GM12878 (cell line): ENCODE measurements around the gene PITPNM3. TPM values are rescaled to one million over a fixed set of nuclear protein-coding genes. Genes with fewer than 3 reads are reported as not detected.
A peak's percentile ranks its signal among the peaks of the same experiment; 100 is the strongest.

ENCODE experiments used
- BHLHE40 ChIP-seq, 2 experiments: fragments of 450-650 bp in 1 of 2; IDR thresholded peaks; 2 replicates each; pipeline ENCODE4 v1.6.1; 2011 to 2017; ENCODE audit warnings: low read depth in 2 of 2, borderline replicate concordance in 1 of 2, improper control_type of control experiment in 1 of 2, low read length in 1 of 2, mild to moderate bottlenecking in 1 of 2
- CHD2 ChIP-seq: IDR thresholded peaks from 2 replicates; pipeline ENCODE4 v1.6.1; 2011; ENCODE audit warnings: low read depth, low read length, improper control_type of control experiment, borderline replicate concordance
- EED ChIP-seq: sonication (generic); IDR thresholded peaks from 2 replicates; pipeline ENCODE4 v1.6.1; 2016; ENCODE audit warnings: antibody characterized with exemption, low read depth
- ESRRA ChIP-seq: IDR thresholded peaks from 2 replicates; pipeline ENCODE4 v1.6.1; 2012; ENCODE audit warnings: mild to moderate bottlenecking, low read length, improper control_type of control experiment
- HCFC1 ChIP-seq: fragments of 150-350 bp; IDR thresholded peaks from 2 replicates; pipeline ENCODE4 v1.6.1; 2014; ENCODE audit warnings: low read length
- HDAC6 ChIP-seq: fragments of 200-600 bp; sonication (generic); IDR thresholded peaks from one replicate; pipeline ENCODE4 v1.8.0; 2017; ENCODE audit warnings: antibody characterized with exemption; ENCODE audit not compliant: unreplicated experiment
- IKZF2 ChIP-seq, 2 experiments: fragments of 450-650 bp; IDR thresholded peaks; 2 replicates each; pipeline ENCODE4 v1.6.1; 2017; ENCODE audit warnings: mild to moderate bottlenecking in 2 of 2, moderate library complexity in 2 of 2
- JUND ChIP-seq: IDR thresholded peaks from 2 replicates; pipeline ENCODE4 v1.6.1; 2012; ENCODE audit warnings: low read depth, mild to moderate bottlenecking, low read length, improper control_type of control experiment, moderate library complexity
- MTA2 ChIP-seq: fragments of 450-650 bp; IDR thresholded peaks from 2 replicates; pipeline ENCODE4 v1.6.1; 2016; ENCODE audit warnings: low read depth, mild to moderate bottlenecking, moderate library complexity
- POU2F2 ChIP-seq: IDR thresholded peaks from 3 replicates; pipeline ENCODE4 v1.6.1; 2011; ENCODE audit warnings: low read depth, mild to moderate bottlenecking, low read length, borderline replicate concordance
- RB1 ChIP-seq: fragments of 450-650 bp; formaldehyde crosslinking; IDR thresholded peaks from 2 replicates; pipeline ENCODE4 v1.6.1; 2017; ENCODE audit warnings: mild to moderate bottlenecking, borderline replicate concordance
- RBBP5 ChIP-seq: fragments of 200-600 bp; sonication (generic); conservative IDR thresholded peaks from 2 replicates; pipeline ENCODE4 v1.6.1; 2016
- RFX5 ChIP-seq: IDR thresholded peaks from 2 replicates; pipeline ENCODE4 v1.6.1; 2011; ENCODE audit warnings: low read depth, low read length, improper control_type of control experiment
- SRF ChIP-seq, 2 experiments: IDR thresholded peaks; 2 replicates each; pipeline ENCODE4 v1.6.1; 2011; ENCODE audit warnings: low read depth in 2 of 2, low read length in 2 of 2, mild to moderate bottlenecking in 1 of 2, moderate library complexity in 1 of 2
- STAT1 ChIP-seq: fragments of 450-650 bp; conservative IDR thresholded peaks from 2 replicates; pipeline ENCODE4 v1.6.1; 2014; ENCODE audit warnings: antibody characterized with exemption, mild to moderate bottlenecking
- ZBED1 ChIP-seq: IDR thresholded peaks from 2 replicates; pipeline ENCODE4 v1.6.1; 2016; ENCODE audit warnings: borderline replicate concordance
- polyA plus RNA-seq, 11 experiments: library from polyadenylated mRNA; depleted of rRNA in 4 of 11; unstranded in 6 of 11; stranded (reverse) in 5 of 11; fragments of >200 nt; fragmentation: Nextera tagmentation in 4 of 11; fragmentation: Illumina TruSeq in 1 of 11; extraction: Ambion mirVana in 4 of 11; extraction: Trizol in 1 of 11; gene quantifications; 1 replicate in 1 of 11; 2 replicates in 10 of 11; pipeline versions ENCODE4 v1.2.1 to v1.2.3, GENCODE V29; 2011 to 2016; ENCODE audit warnings: inconsistent platforms in 2 of 11, missing spikeins in 2 of 11, low read depth in 1 of 11
- total RNA-seq, 4 experiments: library from RNA; depleted of rRNA in 3 of 4; stranded (reverse); fragments of >200 nt in 3 of 4; fragmentation: Illumina TruSeq in 1 of 4; extraction: Trizol in 1 of 4; gene quantifications; 2 replicates each; pipeline versions ENCODE4 v1.2.1 to v1.2.3, GENCODE V29; 2013 to 2021
- TF ChIP-seq, protein P1 (sequence below): fragments of 450-650 bp; IDR thresholded peaks from 2 replicates; pipeline ENCODE4 v1.6.1; 2018; ENCODE audit warnings: borderline replicate concordance, mild to moderate bottlenecking; ENCODE audit not compliant: partially characterized antibody
- TF ChIP-seq, protein P2 (sequence below): IDR thresholded peaks from 2 replicates; pipeline ENCODE4 v1.6.1; 2012; ENCODE audit warnings: low read depth, low read length, improper control_type of control experiment
- TF ChIP-seq, protein P3 (sequence below): fragments of 450-650 bp; IDR thresholded peaks from 2 replicates; pipeline ENCODE4 v1.6.1; 2017; ENCODE audit warnings: antibody characterized with exemption, mild to moderate bottlenecking, moderate library complexity
- TF ChIP-seq, protein P4 (sequence below): IDR thresholded peaks from 2 replicates; pipeline ENCODE4 v1.6.1; 2012; ENCODE audit warnings: low read length, inconsistent platforms
- TF ChIP-seq, protein P5 (sequence below): fragments of 450-650 bp; IDR thresholded peaks from 2 replicates; pipeline ENCODE4 v1.6.1; 2016; ENCODE audit warnings: mild to moderate bottlenecking

The PITPNM3 gene
- total and polyA plus RNA-seq, 10 of the 15 experiments (the other 5 are each of a cell fraction or from before 2014, with no cell fraction given), result 0.02 to 0.49 (median 0.19) TPM; not detected in 1

DNA sequence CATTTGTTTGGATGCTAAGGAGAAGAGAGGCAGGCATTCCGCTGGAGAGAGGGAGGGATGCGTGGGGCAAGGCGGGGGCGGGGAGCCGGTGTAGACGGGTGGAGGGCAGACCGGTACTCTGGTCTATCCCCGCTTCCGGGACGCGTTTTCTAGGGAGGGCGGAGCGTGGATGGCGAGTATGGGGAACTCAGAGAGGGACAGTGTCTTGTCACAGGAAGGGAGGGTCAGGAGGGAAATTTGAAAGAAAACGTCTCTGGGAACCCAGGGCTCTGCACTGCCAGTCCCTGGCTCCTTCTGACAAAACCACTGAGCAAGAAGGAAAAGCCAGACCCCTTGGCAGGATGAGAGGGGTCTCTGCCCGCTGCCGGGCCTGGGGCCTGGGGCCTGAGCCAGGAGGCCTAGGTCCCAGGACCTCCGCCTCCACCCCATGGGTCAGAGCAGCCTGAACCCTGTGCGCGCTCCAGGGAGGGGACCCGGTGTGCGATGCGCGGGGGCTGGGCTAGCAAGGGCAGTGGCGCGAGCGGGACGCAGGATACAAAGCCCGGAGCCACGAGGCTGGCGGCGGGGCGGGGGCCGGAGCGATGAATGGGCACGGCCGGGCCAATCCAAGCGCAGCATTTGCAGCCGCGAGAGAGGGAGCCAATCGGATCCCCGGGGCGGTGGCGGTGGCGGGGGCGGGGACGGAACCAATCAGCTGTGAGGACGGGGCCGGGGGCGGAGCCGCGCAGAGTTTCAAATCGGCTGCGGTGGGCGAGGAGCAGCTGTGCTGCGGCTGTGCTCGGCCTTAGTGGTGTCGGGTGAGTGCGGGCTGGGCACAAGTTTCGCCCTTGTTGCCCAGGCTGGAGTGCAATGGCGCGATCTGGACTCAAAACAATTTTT lies 112.4 kb downstream of the PITPNM3 start, which contains the start of gene PIMREG (continued):
- peak; percentile 50; the same call in 1 of the 2 replicates for TF ChIP-seq RB1
- 0 out of 2 replicates have a peak, but pooled peaks have one; percentile 13 for TF ChIP-seq MTA2
- TF ChIP-seq, protein P1, sequence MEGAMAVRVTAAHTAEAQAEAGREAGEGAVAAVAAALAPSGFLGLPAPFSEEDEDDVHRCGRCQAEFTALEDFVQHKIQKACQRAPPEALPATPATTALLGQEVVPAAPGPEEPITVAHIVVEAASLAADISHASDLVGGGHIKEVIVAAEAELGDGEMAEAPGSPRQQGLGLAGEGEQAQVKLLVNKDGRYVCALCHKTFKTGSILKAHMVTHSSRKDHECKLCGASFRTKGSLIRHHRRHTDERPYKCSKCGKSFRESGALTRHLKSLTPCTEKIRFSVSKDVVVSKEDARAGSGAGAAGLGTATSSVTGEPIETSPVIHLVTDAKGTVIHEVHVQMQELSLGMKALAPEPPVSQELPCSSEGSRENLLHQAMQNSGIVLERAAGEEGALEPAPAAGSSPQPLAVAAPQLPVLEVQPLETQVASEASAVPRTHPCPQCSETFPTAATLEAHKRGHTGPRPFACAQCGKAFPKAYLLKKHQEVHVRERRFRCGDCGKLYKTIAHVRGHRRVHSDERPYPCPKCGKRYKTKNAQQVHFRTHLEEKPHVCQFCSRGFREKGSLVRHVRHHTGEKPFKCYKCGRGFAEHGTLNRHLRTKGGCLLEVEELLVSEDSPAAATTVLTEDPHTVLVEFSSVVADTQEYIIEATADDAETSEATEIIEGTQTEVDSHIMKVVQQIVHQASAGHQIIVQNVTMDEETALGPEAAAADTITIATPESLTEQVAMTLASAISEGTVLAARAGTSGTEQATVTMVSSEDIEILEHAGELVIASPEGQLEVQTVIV, result no peak
- TF ChIP-seq HCFC1, result no peak
- TF ChIP-seq EED, result 0 out of 2 replicates have a peak, but pooled peaks have one; percentile 19
- TF ChIP-seq ESRRA, result no peak
- no peak for TF ChIP-seq JUND
- TF ChIP-seq HDAC6, result no peak
- TF ChIP-seq ZBED1, result no peak
- TF ChIP-seq, protein P2, sequence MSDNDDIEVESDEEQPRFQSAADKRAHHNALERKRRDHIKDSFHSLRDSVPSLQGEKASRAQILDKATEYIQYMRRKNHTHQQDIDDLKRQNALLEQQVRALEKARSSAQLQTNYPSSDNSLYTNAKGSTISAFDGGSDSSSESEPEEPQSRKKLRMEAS, result peak; percentile 88
- TF ChIP-seq, protein P3, sequence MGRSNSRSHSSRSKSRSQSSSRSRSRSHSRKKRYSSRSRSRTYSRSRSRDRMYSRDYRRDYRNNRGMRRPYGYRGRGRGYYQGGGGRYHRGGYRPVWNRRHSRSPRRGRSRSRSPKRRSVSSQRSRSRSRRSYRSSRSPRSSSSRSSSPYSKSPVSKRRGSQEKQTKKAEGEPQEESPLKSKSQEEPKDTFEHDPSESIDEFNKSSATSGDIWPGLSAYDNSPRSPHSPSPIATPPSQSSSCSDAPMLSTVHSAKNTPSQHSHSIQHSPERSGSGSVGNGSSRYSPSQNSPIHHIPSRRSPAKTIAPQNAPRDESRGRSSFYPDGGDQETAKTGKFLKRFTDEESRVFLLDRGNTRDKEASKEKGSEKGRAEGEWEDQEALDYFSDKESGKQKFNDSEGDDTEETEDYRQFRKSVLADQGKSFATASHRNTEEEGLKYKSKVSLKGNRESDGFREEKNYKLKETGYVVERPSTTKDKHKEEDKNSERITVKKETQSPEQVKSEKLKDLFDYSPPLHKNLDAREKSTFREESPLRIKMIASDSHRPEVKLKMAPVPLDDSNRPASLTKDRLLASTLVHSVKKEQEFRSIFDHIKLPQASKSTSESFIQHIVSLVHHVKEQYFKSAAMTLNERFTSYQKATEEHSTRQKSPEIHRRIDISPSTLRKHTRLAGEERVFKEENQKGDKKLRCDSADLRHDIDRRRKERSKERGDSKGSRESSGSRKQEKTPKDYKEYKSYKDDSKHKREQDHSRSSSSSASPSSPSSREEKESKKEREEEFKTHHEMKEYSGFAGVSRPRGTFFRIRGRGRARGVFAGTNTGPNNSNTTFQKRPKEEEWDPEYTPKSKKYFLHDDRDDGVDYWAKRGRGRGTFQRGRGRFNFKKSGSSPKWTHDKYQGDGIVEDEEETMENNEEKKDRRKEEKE, result no peak
- 0 out of 3 replicates have a peak, but pooled peaks have one; percentile 2 for TF ChIP-seq POU2F2
- no peak for TF ChIP-seq RBBP5
- TF ChIP-seq RFX5, result no peak
- TF ChIP-seq CHD2, result peak; percentile 74
- TF ChIP-seq, protein P4, sequence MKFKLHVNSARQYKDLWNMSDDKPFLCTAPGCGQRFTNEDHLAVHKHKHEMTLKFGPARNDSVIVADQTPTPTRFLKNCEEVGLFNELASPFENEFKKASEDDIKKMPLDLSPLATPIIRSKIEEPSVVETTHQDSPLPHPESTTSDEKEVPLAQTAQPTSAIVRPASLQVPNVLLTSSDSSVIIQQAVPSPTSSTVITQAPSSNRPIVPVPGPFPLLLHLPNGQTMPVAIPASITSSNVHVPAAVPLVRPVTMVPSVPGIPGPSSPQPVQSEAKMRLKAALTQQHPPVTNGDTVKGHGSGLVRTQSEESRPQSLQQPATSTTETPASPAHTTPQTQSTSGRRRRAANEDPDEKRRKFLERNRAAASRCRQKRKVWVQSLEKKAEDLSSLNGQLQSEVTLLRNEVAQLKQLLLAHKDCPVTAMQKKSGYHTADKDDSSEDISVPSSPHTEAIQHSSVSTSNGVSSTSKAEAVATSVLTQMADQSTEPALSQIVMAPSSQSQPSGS, result no peak
- TF ChIP-seq STAT1, result no peak
- TF ChIP-seq IKZF2 (IDR thresholded peaks at IDR 0.05), result peak; percentile 18 to 42; a peak in 2 of 4 replicates
- TF ChIP-seq, protein P5, sequence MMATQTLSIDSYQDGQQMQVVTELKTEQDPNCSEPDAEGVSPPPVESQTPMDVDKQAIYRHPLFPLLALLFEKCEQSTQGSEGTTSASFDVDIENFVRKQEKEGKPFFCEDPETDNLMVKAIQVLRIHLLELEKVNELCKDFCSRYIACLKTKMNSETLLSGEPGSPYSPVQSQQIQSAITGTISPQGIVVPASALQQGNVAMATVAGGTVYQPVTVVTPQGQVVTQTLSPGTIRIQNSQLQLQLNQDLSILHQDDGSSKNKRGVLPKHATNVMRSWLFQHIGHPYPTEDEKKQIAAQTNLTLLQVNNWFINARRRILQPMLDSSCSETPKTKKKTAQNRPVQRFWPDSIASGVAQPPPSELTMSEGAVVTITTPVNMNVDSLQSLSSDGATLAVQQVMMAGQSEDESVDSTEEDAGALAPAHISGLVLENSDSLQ, result no peak
- TF ChIP-seq SRF (IDR thresholded peaks at IDR 0.05; ENCODE audit: low read depth in 2 of 2, low read length in 2 of 2), result no peak
- peak; percentile 67 to 80 for TF ChIP-seq BHLHE40 (IDR thresholded peaks at IDR 0.05; ENCODE audit: borderline replicate concordance in 1 of 2, low read depth in 2 of 2, low read length in 1 of 2)
